GM18511 (cell line): ENCODE data around the gene CYP17A1.
"Not testable (repeated sequence)": the region's sequence is repeated elsewhere in the genome, so short reads cannot be mapped to it uniquely, and the experiment has no call there.

Source experiments
- ATAC-seq: cut with Tn5 transposase; IDR thresholded peaks from one replicate; pipeline ENCODE4 v1.9.1; 2021; ENCODE audit warnings: mild to moderate bottlenecking, moderate library complexity; ENCODE audit not compliant: unreplicated experiment

Gene CYP17A1, protein sequence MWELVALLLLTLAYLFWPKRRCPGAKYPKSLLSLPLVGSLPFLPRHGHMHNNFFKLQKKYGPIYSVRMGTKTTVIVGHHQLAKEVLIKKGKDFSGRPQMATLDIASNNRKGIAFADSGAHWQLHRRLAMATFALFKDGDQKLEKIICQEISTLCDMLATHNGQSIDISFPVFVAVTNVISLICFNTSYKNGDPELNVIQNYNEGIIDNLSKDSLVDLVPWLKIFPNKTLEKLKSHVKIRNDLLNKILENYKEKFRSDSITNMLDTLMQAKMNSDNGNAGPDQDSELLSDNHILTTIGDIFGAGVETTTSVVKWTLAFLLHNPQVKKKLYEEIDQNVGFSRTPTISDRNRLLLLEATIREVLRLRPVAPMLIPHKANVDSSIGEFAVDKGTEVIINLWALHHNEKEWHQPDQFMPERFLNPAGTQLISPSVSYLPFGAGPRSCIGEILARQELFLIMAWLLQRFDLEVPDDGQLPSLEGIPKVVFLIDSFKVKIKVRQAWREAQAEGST

DNA sequence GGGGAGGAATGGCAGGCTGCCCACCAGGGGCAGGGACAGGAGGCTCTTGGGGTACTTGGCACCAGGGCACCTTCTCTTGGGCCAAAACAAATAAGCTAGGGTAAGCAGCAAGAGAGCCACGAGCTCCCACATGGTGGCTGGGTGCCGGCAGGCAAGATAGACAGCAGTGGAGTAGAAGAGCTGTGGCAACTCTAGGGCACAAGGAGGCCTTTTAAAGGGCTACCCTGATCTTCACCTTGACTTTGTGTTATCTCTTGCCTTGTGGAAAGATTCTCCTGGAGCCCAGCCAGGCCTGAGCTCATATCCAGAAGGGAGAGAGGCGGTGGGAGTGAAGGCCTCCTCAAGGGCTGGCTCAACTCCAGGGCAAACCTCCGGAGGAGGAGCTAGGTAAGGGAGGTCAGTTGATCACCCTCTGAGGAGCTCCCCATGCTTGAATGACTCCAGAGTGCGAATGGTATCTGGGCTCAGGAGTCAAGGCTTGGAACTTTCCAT, at the start of gene CYP17A1:
TSS of gene CYP17A1 (minus strand) at position 184 of the 492 bp plus-strand sequence. CDS start at position 132, 52 bp downstream.
- ATAC-seq: no peak

DNA sequence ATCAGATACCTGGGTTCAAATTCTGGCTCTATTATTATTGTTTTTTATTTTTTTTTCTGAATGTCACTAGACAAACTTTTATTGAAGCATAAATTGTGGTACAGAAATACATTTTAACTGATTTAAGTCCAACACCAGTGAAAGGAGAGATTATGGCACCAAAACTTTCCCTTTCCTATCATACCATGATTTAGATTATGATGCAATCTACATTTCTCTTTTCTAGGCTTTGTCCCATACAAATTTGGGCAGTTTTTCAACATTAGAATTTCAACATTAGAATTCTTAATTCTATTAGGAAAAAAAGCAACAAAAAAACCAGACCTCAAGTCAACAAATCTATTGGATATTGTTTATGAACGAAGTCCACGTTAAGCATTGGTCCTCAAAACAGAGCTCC, 43.0 kb upstream of the CYP17A1 start:
- no peak for ATAC-seq

DNA sequence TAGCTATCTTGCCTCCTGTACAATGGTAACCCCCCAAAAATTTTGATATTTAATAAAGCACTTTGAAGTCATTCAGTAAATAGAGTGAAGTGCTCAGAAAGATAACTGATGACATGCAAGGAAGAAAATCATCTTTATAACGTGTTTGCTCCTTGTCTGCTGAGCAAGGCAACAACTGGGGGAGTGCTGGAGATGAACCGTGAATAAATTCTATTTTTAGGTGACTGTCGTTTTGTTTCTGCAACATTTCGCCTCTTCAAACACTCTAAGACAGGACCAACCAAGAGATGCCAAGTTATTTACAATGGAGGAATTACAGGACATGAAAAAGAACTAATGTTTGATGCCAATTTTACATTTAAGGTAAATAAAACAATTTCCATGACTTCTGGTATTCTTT, 41.4 kb upstream of the CYP17A1 start:
- no peak for ATAC-seq

DNA sequence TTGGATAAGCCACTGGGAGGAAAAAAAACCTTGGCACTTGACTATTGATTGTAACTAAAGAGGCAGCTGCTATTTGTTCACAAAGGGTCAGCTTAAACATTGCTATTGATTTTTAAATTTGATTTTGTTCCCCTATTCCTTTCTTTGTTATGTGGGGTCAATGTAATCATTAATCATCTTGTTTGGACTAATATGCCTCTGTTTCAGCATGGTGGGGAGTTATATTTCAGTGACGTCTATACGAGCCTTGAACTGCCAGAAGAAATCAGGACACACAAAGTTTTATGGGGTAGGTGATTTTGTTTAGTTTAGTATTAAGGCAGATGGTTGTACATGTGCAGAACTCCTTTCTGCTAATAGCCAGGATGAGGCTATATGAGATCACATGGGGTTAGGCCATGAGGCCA, 39.5 kb upstream of the CYP17A1 start:
- ATAC-seq: no peak

DNA sequence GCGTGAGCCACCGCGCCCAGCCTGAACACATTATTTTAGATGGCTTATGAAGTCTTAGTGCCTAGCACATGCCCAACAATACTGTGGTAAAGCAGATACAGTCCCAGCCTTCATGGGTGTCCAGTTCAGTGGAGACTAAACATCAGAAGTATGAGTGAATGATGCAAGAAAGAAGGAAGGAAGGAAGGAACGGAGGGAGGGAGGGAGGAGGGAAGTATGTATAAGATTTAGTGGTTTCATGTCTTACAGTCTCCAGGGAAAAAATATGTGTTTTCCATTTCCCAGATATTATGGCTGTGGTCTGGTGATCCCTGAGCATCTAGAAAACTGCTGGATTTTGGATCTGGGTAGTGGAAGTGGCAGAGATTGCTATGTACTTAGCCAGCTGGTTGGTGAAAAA, 35.0 kb upstream of the CYP17A1 start:
- no peak for ATAC-seq

DNA sequence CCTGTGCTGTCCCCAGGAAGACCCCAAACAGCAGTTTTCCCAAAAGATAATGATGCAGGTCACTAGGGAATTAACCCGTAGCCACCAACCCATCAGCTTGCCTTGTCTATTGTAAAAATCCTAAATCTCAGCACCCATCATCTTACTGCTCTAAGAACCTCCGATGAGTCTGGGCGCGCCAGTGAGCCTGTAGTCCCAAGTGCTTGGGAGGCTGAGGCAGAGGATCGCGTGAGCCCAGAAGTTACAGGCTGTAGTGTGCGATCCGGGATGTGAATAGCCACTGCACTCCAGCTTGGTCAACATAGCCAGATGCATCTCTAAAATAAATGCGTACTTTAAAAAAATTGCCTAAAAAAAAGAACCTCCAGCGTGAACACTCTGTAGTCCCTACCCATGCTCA, 33.0 kb upstream of the CYP17A1 start:
- ATAC-seq: no peak

DNA sequence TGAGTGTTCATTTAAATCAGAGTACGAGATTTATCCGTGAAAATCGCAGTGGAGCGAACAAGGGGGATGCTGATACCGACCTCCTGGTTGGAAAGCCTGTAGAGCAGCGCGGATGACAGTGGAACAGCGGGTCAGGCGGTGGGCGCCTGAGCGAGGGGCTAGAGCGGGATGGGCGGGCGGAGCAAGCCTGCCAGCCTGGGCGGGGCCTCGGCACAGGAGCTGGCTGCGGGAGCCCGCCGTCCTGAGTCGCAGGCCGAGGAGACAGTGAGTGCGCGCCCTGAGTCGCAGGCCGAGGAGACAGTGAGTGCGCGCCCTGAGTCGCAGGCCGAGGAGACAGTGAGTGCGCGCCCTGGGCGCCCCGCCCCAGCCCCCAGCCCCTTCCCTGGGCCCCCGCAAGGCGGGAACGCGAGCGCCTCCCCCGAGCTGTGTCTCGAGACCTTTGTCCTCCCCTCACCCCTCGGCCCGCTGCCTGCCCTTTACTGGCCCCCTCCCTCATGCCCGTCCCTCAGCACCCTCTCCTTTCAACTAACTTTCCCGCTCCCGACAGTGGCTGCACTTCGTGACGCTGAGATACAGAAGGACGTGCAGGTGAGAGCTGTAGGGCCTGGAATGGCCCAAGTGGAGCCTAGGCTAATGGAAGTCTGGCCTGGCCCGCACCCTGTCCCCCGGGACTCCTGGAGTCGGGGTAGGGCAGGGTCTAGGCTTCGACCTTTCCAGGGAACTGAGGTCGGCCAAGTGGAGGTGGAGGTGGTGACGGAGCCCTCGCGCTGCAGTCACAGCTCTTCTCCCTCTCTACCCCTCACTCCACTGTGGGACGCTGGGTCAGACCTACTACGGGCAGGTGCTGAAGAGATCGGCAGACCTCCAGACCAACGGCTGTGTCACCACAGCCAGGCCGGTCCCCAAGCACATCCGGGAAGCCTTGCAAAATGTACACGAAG, 32.3 kb upstream of the CYP17A1 start, which contains the start of gene AS3MT:
TSS of gene AS3MT (plus strand) at position 213 of the 941 bp plus-strand sequence. CDS start at position 336, 123 bp downstream.
- ATAC-seq: no peak

DNA sequence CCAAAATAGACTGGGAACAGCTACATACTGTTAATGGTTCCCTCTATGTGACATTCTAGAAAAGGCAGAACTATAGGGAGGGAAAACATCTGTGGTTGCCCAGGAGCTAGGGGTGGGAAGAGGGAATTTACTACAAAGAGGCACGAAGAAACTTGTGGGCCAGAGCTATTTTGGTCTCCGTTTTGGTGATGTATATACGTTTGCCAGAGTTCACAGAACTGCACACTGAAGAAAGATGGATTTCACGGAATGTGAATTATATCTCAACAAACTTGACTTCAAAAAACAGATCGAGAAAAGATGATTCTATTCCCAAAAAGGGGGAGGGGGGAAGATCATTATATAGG, 31.7 kb upstream of the CYP17A1 start:
- ATAC-seq: no peak

DNA sequence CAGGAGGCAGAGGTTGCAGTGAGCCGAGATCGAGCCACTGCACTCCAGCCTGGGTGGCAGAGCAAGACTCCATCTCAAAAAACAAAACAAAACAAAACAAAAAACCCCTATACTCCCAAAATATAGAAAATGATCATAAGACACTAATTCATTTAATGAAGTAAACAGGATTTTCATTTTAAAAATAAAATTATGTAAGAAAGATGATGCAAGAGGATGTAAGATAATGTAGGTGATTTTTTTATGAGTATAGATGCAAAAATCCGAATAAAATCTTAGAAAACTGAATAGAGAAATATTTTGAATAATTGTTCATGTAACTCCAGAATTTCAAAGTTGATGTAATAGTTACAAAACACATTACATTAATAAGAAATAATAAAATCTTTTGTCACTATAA, 28.4 kb upstream of the CYP17A1 start:
- no peak for ATAC-seq

DNA sequence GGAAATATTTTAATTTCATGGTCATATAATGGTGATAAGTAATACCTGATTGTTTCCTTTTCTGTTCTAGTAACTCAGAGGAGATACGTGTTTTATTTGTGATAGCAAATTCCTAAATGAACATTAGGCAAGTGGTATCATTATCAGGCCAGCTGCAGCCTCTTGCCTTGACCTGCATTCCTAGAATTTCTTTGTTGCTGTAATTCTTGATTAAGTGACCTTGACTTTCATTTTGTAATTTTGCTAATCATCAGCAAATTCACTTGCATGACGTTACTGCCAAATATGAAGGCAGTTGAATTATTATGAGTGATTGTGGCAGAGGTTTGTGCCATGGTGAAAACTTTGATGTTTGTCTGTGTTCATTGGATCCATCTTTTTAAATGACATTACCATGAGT, 26.4 kb upstream of the CYP17A1 start:
- no peak for ATAC-seq

DNA sequence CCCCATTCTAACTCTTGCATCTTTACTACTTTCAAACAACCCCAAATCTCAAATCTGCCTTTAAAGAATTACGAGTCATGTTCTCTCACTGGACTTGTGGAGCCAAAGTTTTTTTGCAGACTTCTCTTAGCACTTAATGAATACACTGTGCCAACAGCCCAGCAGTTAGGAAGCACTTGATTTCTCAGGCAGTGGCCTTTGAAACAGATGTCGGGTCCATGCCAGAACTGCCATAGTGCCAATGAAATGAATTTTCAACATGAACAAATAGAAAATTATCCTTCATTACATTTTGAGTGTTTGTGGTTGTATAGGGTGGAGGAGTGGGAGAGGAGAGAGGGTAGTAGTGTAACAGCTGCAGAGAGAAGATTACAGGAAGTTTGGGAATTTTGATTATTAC, 22.7 kb upstream of the CYP17A1 start:
- no peak for ATAC-seq

DNA sequence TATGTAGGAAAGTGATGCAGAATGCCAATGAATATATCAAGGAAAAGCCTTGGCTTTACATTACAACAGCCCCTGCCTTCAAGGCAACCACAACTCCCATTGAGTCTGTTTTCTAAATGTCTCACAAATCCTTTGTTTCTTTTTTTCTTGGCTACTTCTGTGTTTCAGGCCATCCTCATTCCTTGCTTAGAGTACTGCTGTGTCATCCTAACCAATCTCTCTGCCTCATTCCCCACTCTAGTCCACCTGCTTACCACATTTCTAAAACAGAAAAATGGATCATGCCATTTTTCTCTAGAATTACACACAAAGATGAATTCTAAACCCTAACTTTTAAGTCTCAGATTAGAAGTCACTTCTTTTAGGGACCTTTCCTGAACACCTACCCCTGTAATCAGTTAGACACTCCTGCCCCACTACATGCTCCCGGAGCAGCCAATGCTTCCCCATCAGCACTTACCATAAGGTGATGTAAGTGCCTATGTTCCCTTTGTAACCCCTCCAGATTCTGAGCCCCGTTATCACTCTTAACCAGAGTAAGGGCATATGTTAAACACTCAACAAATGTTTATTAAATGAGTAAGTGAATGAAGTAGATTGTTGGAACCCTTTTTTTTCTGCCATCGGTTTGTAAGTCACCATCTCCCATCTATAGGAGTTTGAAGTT, 19.7 kb upstream of the CYP17A1 start:
- ATAC-seq: no peak

DNA sequence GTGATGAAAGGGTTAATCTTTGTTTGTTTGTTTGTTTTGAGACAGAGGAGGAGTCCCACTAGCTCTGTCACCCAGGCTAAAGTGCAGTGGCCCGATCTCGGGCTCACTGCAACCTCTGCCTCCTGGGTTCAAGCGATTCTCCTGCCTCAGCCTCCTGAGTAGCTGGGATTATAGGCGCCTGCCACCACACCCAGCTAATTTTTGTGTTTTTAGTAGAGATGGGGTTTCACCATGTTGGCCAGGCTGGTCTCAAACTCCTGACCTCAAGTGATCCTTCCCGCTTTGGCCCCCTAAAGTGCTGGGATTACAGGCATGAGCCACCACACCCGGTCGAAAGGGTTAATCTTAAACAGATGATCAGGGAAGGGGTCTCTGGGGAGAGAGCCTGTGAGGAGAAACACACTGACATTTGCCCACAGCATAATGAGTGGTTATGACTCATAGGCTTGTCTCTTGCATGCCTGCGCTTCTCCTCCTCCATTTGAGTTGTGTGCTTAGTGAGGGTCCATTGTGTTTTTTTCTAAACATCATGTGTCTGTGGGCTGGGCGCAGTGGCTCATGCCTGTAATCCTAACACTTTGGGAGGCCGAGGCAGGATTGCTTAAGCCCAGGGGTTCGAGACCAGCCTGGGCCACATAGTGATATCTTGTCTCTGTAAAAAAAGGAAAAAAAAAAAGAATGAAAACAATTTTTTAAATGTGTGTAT, 18.7 kb upstream of the CYP17A1 start:
- not testable (repeated sequence) for ATAC-seq

DNA sequence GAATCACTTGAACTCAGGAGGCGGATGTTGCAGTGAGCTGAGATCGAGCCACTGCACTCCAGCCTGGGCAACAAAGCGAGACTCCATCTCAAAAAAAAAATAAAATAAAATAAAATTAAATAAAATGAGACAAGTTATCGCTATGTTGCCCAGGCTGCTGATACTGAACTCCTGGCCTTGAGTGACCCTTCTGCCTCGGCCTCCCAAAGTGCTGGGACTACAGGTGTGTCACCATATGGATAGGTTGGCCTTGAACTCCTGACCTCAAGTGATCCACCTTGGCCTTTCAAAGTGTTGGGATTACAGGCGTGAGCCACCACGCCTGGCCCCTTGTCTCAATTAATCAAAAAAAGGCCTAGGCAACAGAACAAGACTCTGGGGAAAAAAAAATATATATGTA, 16.0 kb upstream of the CYP17A1 start:
- not testable (repeated sequence) for ATAC-seq

DNA sequence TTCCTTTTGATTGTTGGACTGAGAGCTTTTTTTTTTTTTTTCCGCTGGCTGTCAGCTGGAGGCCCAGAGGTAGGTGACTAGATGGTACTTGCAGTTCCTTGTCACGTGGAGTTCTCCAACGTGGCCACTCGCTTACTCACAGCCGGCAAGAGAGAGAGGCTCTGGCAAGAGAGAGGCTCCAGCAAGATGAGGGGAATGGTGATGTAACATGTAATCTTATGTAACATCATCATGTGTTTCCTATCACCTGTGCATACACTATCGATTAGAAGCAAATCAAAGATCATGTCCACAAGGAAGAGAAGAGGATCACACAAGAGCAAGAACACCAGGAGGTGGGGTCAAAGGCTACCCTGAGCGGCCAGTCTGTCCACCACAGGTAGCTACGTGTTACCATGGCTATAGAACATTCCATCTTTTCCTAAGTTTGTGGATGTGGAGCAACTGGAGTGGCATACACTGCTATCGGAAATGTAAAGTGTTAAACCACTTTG, 12.9 kb upstream of the CYP17A1 start:
- no peak for ATAC-seq

DNA sequence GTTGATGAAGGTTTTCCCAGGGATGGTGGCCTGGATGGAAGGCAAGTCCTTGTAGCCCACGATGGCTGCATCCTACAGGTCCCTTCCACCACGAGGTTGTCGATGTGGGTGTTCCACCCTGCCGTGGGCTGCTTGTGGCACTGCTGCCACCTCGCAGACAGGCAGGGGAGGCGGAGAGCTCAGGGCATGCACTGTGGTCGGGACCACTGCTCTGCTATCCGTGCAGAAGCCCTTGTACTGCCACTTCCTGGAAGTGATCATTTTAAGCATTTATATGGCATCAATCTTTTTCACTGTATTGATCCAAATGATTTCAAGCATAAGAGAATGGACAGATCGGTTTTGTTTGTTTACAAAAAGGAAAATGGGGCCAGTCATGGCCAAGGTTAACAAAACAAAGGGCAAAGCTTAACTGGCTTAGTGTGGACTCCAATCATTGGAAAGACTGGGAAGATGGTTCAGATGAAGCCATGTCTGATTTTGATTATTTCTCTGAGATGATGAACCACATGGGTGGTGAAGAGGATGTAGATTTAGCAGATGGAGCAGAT, 8.2 kb upstream of the CYP17A1 start:
- no peak for ATAC-seq

DNA sequence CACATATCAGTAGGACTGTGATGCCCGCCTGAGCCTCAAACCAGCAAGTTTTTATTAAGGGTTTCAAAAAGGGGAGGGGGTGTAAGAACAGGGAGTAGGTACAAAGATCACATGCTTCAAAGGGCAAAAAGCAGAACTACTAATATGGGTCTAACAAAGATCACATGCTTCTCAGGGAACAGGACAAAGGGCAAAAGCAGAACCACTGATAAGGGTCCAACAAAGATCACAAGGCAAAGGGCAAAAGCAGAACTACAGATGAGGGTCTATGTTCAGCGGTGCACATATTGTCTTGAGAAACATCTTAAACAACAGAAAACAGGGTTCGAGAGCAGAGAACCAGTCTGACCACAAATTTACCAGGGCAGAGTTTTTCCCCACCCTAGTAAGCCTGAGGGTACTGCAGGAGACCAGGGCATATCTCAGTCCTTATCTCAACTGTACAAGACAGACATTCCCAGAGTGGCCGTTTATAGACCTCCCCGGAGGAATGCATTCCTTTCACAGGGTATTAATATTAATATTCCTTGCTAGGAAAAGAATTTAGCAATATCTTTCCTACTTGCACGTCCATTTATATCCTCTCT, 7.1 kb upstream of the CYP17A1 start:
- not testable (repeated sequence) for ATAC-seq

DNA sequence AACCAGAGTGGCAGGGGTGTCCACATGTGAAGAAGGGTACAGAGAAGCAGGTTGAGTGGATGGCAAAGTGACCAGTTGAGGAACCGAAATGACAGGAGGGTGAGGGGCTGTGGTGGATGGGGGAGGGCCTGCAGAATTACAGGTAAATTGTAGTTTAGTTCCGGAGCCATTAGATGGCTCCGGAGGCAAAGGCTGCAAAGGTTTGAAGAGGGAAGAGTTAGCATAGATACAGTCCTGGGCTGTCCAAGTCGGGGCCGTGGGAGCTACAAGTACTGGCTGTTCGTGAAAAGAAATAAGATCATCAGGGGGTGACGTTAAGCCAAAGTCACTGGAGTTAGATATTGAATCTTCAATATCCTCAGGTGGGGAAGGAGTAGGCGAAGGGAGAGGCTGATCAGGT, 5.9 kb upstream of the CYP17A1 start:
- ATAC-seq: not testable (repeated sequence)

DNA sequence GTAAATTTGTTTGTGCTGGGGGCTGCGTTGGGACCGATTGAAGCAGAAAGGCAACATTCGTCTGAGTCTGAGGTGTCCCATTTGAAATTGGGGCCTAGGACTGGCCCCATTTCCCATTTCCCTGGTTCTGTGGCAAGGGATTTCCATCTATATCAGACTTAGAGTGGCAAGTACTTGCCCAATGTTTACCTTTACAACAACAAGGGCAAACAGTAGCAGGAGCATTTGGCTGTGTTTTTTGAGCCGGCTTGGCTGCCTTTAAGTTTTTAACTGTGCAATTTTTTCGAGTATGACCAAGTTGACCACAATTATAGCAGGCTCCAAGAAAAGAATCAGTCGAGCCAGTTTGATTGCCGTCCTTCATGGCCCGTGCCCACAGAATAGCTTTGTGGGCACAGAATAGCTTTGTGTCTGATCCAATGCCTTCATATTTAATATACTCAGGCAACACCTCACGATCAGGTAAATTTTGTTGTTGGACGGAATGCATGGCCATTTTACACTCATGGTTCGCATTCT, 4.7 kb upstream of the CYP17A1 start:
- ATAC-seq: no peak
